Keratinocyte (primary cell): Measurements from ENCODE around the gene TMEM30B. TPM values are rescaled to one million over a fixed set of nuclear protein-coding genes. Genes with fewer than 3 reads are reported as not detected.

Source experiments
- DNase-seq: peaks from one replicate; pipeline ENCODE4 v3.0.0-alpha.2; 2011; ENCODE audit warnings: low read depth, missing footprints, low spot score
- FAIRE-seq: peaks from 2 replicates; lab custom pipeline; 2011; peaks lifted over from hg19 to GRCh38; lab: Jason Lieb, UNC
- H2AFZ ChIP-seq: 2 replicates; pipeline ENCODE4 v1.6.0; 2012; ENCODE audit warnings: low read length, control low read depth, inconsistent platforms; ENCODE audit not compliant: control insufficient read depth
- H3K27ac ChIP-seq: 2 replicates; pipeline ENCODE4 v1.5.1; 2011; ENCODE audit warnings: low read length; ENCODE audit not compliant: control insufficient read depth, insufficient read depth
- H3K27me3 ChIP-seq: 3 replicates; pipeline ENCODE4 v1.6.0; 2011; ENCODE audit warnings: low read length; ENCODE audit not compliant: control insufficient read depth, insufficient read depth; ENCODE audit errors: extremely low read depth
- H3K36me3 ChIP-seq, 2 experiments: 2 replicates in 1 of 2; 3 replicates in 1 of 2; pipeline ENCODE4 v1.5.1; 2011; ENCODE audit warnings: low read length in 2 of 2, mild to moderate bottlenecking in 1 of 2; ENCODE audit not compliant: control insufficient read depth in 2 of 2, insufficient read depth in 2 of 2; ENCODE audit errors: extremely low read depth in 1 of 2
- H3K4me1 ChIP-seq: 3 replicates; pipeline ENCODE4 v1.5.1; 2011; ENCODE audit warnings: low read length; ENCODE audit not compliant: control insufficient read depth, insufficient read depth; ENCODE audit errors: extremely low read depth
- H3K4me2 ChIP-seq: 3 replicates; pipeline ENCODE4 v1.6.0; 2011; ENCODE audit warnings: low read depth, low read length; ENCODE audit not compliant: control insufficient read depth, insufficient read depth; ENCODE audit errors: extremely low read depth
- H3K4me3 ChIP-seq, 3 experiments: fragments of 200-600 bp in 1 of 3; sonication (generic) in 1 of 3; 2 replicates in 2 of 3; 3 replicates in 1 of 3; pipeline ENCODE4 v1.5.1; 2011 to 2016; ENCODE audit warnings: low read length in 3 of 3, mild to moderate bottlenecking in 3 of 3, control low read depth in 2 of 3, inconsistent platforms in 1 of 3, low read depth in 1 of 3, mixed read lengths in 1 of 3, mixed run types in 1 of 3, moderate library complexity in 1 of 3; ENCODE audit not compliant: control insufficient read depth in 2 of 3, insufficient read depth in 2 of 3; ENCODE audit errors: extremely low read depth in 1 of 3
- H3K79me2 ChIP-seq: 2 replicates; pipeline ENCODE4 v1.6.0; 2012; ENCODE audit warnings: low read length; ENCODE audit not compliant: control insufficient read depth, insufficient read depth
- H3K9ac ChIP-seq: 3 replicates; pipeline ENCODE4 v1.6.0; 2011; ENCODE audit warnings: low read length; ENCODE audit not compliant: control insufficient read depth, insufficient read depth; ENCODE audit errors: extremely low read depth
- H3K9me1 ChIP-seq: 3 replicates; pipeline ENCODE4 v1.6.0; 2011; ENCODE audit warnings: low read length; ENCODE audit not compliant: control insufficient read depth, insufficient read depth; ENCODE audit errors: extremely low read depth
- H3K9me3 ChIP-seq: 2 replicates; pipeline ENCODE4 v1.5.1; 2012; ENCODE audit warnings: low read depth, low read length; ENCODE audit not compliant: control insufficient read depth
- H4K20me1 ChIP-seq: 3 replicates; pipeline ENCODE4 v1.6.0; 2011; ENCODE audit warnings: low read length; ENCODE audit not compliant: control insufficient read depth, insufficient read depth; ENCODE audit errors: extremely low read depth
- CTCF ChIP-seq, 3 experiments: IDR thresholded peaks in 1 of 3; conservative IDR thresholded peaks in 1 of 3; optimal IDR thresholded peaks in 1 of 3; 2 replicates in 2 of 3; 3 replicates in 1 of 3; pipeline versions ENCODE3 to v1.5.1; 2011; ENCODE audit warnings: low read length in 3 of 3, mild to moderate bottlenecking in 3 of 3, moderate library complexity in 2 of 3, control low read depth in 1 of 3, inconsistent platforms in 1 of 3; ENCODE audit not compliant: insufficient read depth in 2 of 3; ENCODE audit errors: extremely low read depth in 1 of 3
- EZH2 ChIP-seq: IDR thresholded peaks from one replicate; pipeline ENCODE4 v1.6.1; 2012; ENCODE audit warnings: inconsistent platforms, mild to moderate bottlenecking, low read length, moderate library complexity
- dilution Hi-C: fragments of 300-500 bp; cut with MboI; formaldehyde crosslinking; loops from one replicate; pipeline ENCODE4 v1.7.0; 2020; ENCODE audit warnings: low sequenced_read_pairs; ENCODE audit not compliant: extremely low pct_ligation_motif_present
- polyA plus RNA-seq, 5 experiments: library from polyadenylated mRNA; depleted of rRNA in 3 of 5; stranded (reverse) in 3 of 5; stranded (forward) in 1 of 5; unstranded in 1 of 5; fragments of >200 nt; gene quantifications; 1 replicate in 1 of 5; 2 replicates in 3 of 5; 3 replicates in 1 of 5; pipeline versions ENCODE4 v1.2.1 to v1.2.3, GENCODE V29; 2011 to 2012; ENCODE audit warnings: missing spikeins in 2 of 5, low read depth in 1 of 5, low replicate concordance in 1 of 5

TMEM30B gene
- polyA plus RNA-seq, 1 donor (not counting 4 experiments of a cell fraction or from before 2014, with no cell fraction given): 8.1 TPM

GRCh38 chr14:61326847-61327246, 45.7 kb upstream of the TMEM30B start:
- H3K27me3 ChIP-seq: no peaks in the 10 kb centered on the region
- FAIRE-seq: no peak
- peaks cover 9% of the 10 kb centered on the region for H3K4me1 ChIP-seq
- no peaks in the 10 kb centered on the region for H3K9me1 ChIP-seq
- no peak overlapping the region for H2AFZ ChIP-seq
- H3K4me2 ChIP-seq: no peak overlapping the region
- dilution Hi-C loops: no loop called here
- DNase-seq: no peak
- no peaks in the 10 kb centered on the region for H3K36me3 ChIP-seq
- H3K79me2 ChIP-seq: peaks cover 20% of the 10 kb centered on the region
- no peak overlapping the region for H3K9ac ChIP-seq
- no peak for TF ChIP-seq CTCF (optimal IDR thresholded peaks at IDR 0.05 in 1 of 3, IDR thresholded peaks at IDR 0.05 in 1 of 3, conservative IDR thresholded peaks at IDR 0.05 in 1 of 3; ENCODE audit: extremely low read depth in 1 of 3, insufficient read depth in 2 of 3, low read length in 3 of 3)
- TF ChIP-seq EZH2: no peak
- no peaks in the 10 kb centered on the region for H4K20me1 ChIP-seq
- H3K4me3 ChIP-seq: no peak overlapping the region
- H3K27ac ChIP-seq: no peak overlapping the region
- H3K9me3 ChIP-seq: no peaks in the 10 kb centered on the region

GRCh38 chr14:61326146-61326545, 45.0 kb upstream of the TMEM30B start:
- H3K4me2 ChIP-seq: no peak overlapping the region
- dilution Hi-C loops: no loop called here
- H3K79me2 ChIP-seq: peaks cover 20% of the 10 kb centered on the region

More at GRCh38 chr14:61326146-61326545, 45.0 kb upstream of the TMEM30B start:
- DNase-seq: no peak
- Histone ChIP-seq H3K9ac (no peak overlapping the region), H3K4me1 (peaks cover 9% of the 10 kb centered on the region), H2AFZ (no peak overlapping the region), H3K27me3 (no peaks in the 10 kb centered on the region), H3K9me1 (no peaks in the 10 kb centered on the region), H3K36me3 (no peaks in the 10 kb centered on the region), H3K27ac (no peak overlapping the region), H3K4me3 (no peak overlapping the region), H3K9me3 (no peaks in the 10 kb centered on the region), H4K20me1 (no peaks in the 10 kb centered on the region)
- TF ChIP-seq EZH2 (no peak), CTCF (optimal IDR thresholded peaks at IDR 0.05 in 1 of 3, IDR thresholded peaks at IDR 0.05 in 1 of 3, conservative IDR thresholded peaks at IDR 0.05 in 1 of 3; ENCODE audit: extremely low read depth in 1 of 3, insufficient read depth in 2 of 3, low read length in 3 of 3) (no peak)
- FAIRE-seq: no peak
